K562 (cell line): Measurements from ENCODE around the gene NINJ2. TPM values are rescaled to one million over a fixed set of nuclear protein-coding genes. Genes with fewer than 3 reads are reported as not detected.
A peak's percentile ranks its signal among the peaks of the same experiment; 100 is the strongest.

Experiments used
- ATAC-seq: fragments of 200-7000 bp; cut with Tn5 transposase; 3 replicates; pipeline ENCODE4 v1.9.1; 2020; ENCODE audit warnings: moderate library complexity
- BruUV-seq: library from RNA; stranded (reverse); fragments of 400-500 nt; replicated peaks from 2 replicates; lab custom pipeline; 2021; lab: Mats Ljungman, UMichigan
- CTCF ChIA-PET: fragments of 300-600 bp; formaldehyde crosslinking; extraction: SDS; loops from one replicate; lab custom pipeline; 2021; ENCODE audit warnings: low intra/inter-chr PET ratio; lab: Yijun Ruan, JAX
- POLR2A ChIA-PET: fragments of 300-600, 350-650 bp; sonication (Branson Sonifier 250); formaldehyde crosslinking; extraction: SDS; loops from one replicate; lab custom pipeline; 2021; ENCODE audit warnings: antibody characterized with exemption, inconsistent platforms; lab: Yijun Ruan, JAX
- DNase-seq, 4 experiments: peaks; one replicate each; pipeline versions ENCODE4 v3.0.0 to v3.0.0-alpha.2; 2011 to 2018; ENCODE audit warnings: low spot score in 3 of 4, mixed read lengths in 3 of 4; ENCODE audit errors: extremely low read depth in 1 of 4
- FAIRE-seq: peaks from 2 replicates; lab custom pipeline; 2011; peaks lifted over from hg19 to GRCh38; lab: Jason Lieb, UNC
- H2AFZ ChIP-seq: 2 replicates; pipeline ENCODE4 v1.6.0; 2011; ENCODE audit warnings: low read depth, low read length, control low read depth, inconsistent platforms
- H3K27ac ChIP-seq: fragments of 200-600 bp; 3 replicates; pipeline ENCODE4 v1.8.0; 2011; ENCODE audit warnings: low read depth, mild to moderate bottlenecking, control low read depth, inconsistent platforms, low read length, moderate library complexity, mixed read lengths; ENCODE audit errors: extremely low read depth
- H3K27me3 ChIP-seq, 2 experiments: fragments of 300-600 bp in 1 of 2; 2 replicates in 1 of 2; 3 replicates in 1 of 2; pipeline versions ENCODE4 v1.6.0 to v1.8.0; 2011; ENCODE audit warnings: inconsistent platforms in 2 of 2, low read length in 2 of 2, mild to moderate bottlenecking in 1 of 2, mixed read lengths in 1 of 2, moderate library complexity in 1 of 2; ENCODE audit not compliant: control insufficient read depth in 2 of 2, insufficient read depth in 2 of 2
- H3K36me3 ChIP-seq: fragments of 300-600 bp; 3 replicates; pipeline ENCODE4 v1.8.0; 2011; ENCODE audit warnings: mild to moderate bottlenecking, low read length, inconsistent platforms; ENCODE audit not compliant: control insufficient read depth, insufficient read depth
- H3K4me1 ChIP-seq, 2 experiments: fragments of 200-600 bp in 1 of 2; replicated peaks in 1 of 2; 2 replicates in 1 of 2; 3 replicates in 1 of 2; pipeline versions ENCODE4 v1.5.1 to v1.8.0; 2011; ENCODE audit warnings: inconsistent platforms in 2 of 2, low read length in 2 of 2, mild to moderate bottlenecking in 1 of 2, mixed read lengths in 1 of 2, moderate library complexity in 1 of 2; ENCODE audit not compliant: control insufficient read depth in 2 of 2, insufficient read depth in 2 of 2
- H3K4me2 ChIP-seq: 2 replicates; pipeline ENCODE4 v1.6.1; 2011; ENCODE audit warnings: low read length, control low read depth, inconsistent platforms, mixed read lengths; ENCODE audit not compliant: insufficient read depth
- H3K4me3 ChIP-seq: fragments of 200-600 bp; sonication (generic), shearing (Covaris generic); 2 replicates; pipeline ENCODE4 v1.5.1; 2016; ENCODE audit warnings: control low read depth, inconsistent platforms
- H3K79me2 ChIP-seq: fragments of 200-600 bp; 3 replicates; pipeline ENCODE4 v1.8.0; 2011; ENCODE audit warnings: low read length, inconsistent platforms; ENCODE audit not compliant: control insufficient read depth, insufficient read depth
- H3K9ac ChIP-seq, 2 experiments: 2 replicates each; pipeline versions ENCODE4 v1.6.0 to v1.6.1; 2011; ENCODE audit warnings: low read depth in 2 of 2, low read length in 2 of 2, control low read depth in 1 of 2, inconsistent platforms in 1 of 2, mild to moderate bottlenecking in 1 of 2, mixed read lengths in 1 of 2; ENCODE audit not compliant: insufficient read depth in 1 of 2
- H3K9me1 ChIP-seq: one replicate; pipeline ENCODE4 v1.6.0; 2011; ENCODE audit warnings: inconsistent platforms, mild to moderate bottlenecking, low read length, moderate library complexity; ENCODE audit not compliant: control insufficient read depth, insufficient read depth
- H3K9me3 ChIP-seq: replicated peaks from 2 replicates; pipeline ENCODE4 v1.5.1; 2011; ENCODE audit warnings: low read depth, low read length, inconsistent platforms; ENCODE audit not compliant: control insufficient read depth, insufficient read depth
- H4K20me1 ChIP-seq: replicated peaks from 2 replicates; pipeline ENCODE4 v1.6.1; 2011; ENCODE audit warnings: low read length, inconsistent platforms, mixed read lengths; ENCODE audit not compliant: control insufficient read depth, insufficient read depth
- ATF1 ChIP-seq, 2 experiments: fragments of 450-650 bp in 1 of 2; IDR thresholded peaks; 2 replicates each; pipeline ENCODE4 v1.6.1; 2016; ENCODE audit warnings: missing compliant biosample characterization in 1 of 2, missing genetic modification characterization in 1 of 2
- BCOR ChIP-seq: fragments of 450-650 bp; IDR thresholded peaks from 2 replicates; pipeline ENCODE4 v1.6.1; 2016
- CBFB ChIP-seq: sonication (generic); formaldehyde crosslinking; IDR thresholded peaks from 2 replicates; pipeline ENCODE4 v1.4.0; 2020; ENCODE audit warnings: mild to moderate bottlenecking, missing genetic modification reagents
- CXXC5 ChIP-seq: fragments of 250-450 bp; sonication (Bioruptor Pico); IDR thresholded peaks from 2 replicates; pipeline ENCODE4 v1.8.0; 2022; ENCODE audit warnings: inconsistent platforms, mild to moderate bottlenecking, moderate library complexity
- DLX4 ChIP-seq: fragments of 250-450 bp; sonication (Bioruptor Pico); IDR thresholded peaks from 2 replicates; pipeline ENCODE4 v1.6.1; 2021; ENCODE audit warnings: mild to moderate bottlenecking
- DPF2 ChIP-seq: fragments of 450-650 bp; IDR thresholded peaks from 2 replicates; pipeline ENCODE4 v1.6.1; 2016
- ETV6 ChIP-seq, 3 experiments: fragments of 150-350 bp in 1 of 3; sonication (generic) in 1 of 3; formaldehyde crosslinking in 1 of 3; IDR thresholded peaks; 2 replicates each; pipeline versions ENCODE4 v1.6.1 to v1.8.0; 2014 to 2022; ENCODE audit warnings: borderline replicate concordance in 2 of 3, low read depth in 2 of 3, antibody characterized with exemption in 1 of 3, low read length in 1 of 3, mild to moderate bottlenecking in 1 of 3, missing genetic modification reagents in 1 of 3
- KLF1 ChIP-seq: fragments of 450-650 bp; IDR thresholded peaks from 2 replicates; pipeline ENCODE4 v1.6.1; 2016; ENCODE audit warnings: missing genetic modification characterization, missing compliant biosample characterization
- NUFIP1 ChIP-seq: fragments of 450-650 bp; IDR thresholded peaks from 2 replicates; pipeline ENCODE4 v1.6.1; 2018; ENCODE audit not compliant: partially characterized antibody
- RBM34 ChIP-seq: fragments of 200-400 bp; formaldehyde crosslinking; IDR thresholded peaks from 2 replicates; pipeline ENCODE4 v1.6.1; 2018; ENCODE audit warnings: low read length, borderline replicate concordance; ENCODE audit not compliant: insufficient read depth
- SAP30 ChIP-seq: fragments of 200-600 bp; sonication (generic); IDR thresholded peaks from 2 replicates; pipeline ENCODE4 v1.6.1; 2012; ENCODE audit warnings: borderline replicate concordance, low read depth, mild to moderate bottlenecking, moderate library complexity, low read length, control low read depth, inconsistent platforms; ENCODE audit not compliant: insufficient read depth, poor library complexity, severe bottlenecking
- SIX5 ChIP-seq, 2 experiments: IDR thresholded peaks; 2 replicates each; pipeline ENCODE4 v1.6.1; 2011; ENCODE audit warnings: low read length in 2 of 2, borderline replicate concordance in 1 of 2, low read depth in 1 of 2, mild to moderate bottlenecking in 1 of 2, moderate library complexity in 1 of 2; ENCODE audit not compliant: insufficient read depth in 1 of 2
- ZNF408 ChIP-seq: fragments of 250-450 bp; sonication (Bioruptor Pico); IDR thresholded peaks from 2 replicates; pipeline ENCODE4 v1.4.0; 2020; ENCODE audit warnings: low read depth, mild to moderate bottlenecking, moderate library complexity
- ZNF561 ChIP-seq: fragments of 450-650 bp; formaldehyde crosslinking; conservative IDR thresholded peaks from 2 replicates; pipeline ENCODE4 v1.4.0; 2020; ENCODE audit warnings: mild to moderate bottlenecking, moderate library complexity
- ZNF77 ChIP-seq: fragments of 250-450 bp; sonication (Bioruptor Pico); IDR thresholded peaks from 2 replicates; pipeline ENCODE4 v1.5.0; 2020
- WGBS: fragments of 100-300 bp; shearing (Covaris generic); methylation state at CpG from one replicate; pipeline ENCODE4 v1.1.6; 2016; ENCODE audit warnings: low coverage, mixed read lengths; ENCODE audit not compliant: insufficient coverage; ENCODE audit errors: missing lambda C conversion rate; 5-methylcytosine and 5-hydroxymethylcytosine counted together
- in situ Hi-C: fragments of 300-500 bp; cut with MboI; formaldehyde crosslinking; loops from 4 replicates; pipeline ENCODE4 v1.15.0; 2018; ENCODE audit warnings: inconsistent platforms, mixed read lengths
- intact Hi-C: fragments of 100-400 bp; cut with micrococcal nuclease; formaldehyde crosslinking; loops from 2 replicates; pipeline ENCODE4 v1.14.2; 2022
- polyA plus RNA-seq, 8 experiments: library from polyadenylated mRNA; depleted of rRNA in 4 of 8; stranded (reverse) in 5 of 8; unstranded in 3 of 8; fragments of >200 nt; fragmentation: Nextera tagmentation in 2 of 8; fragmentation: Illumina TruSeq in 1 of 8; extraction: Ambion mirVana in 2 of 8; extraction: Trizol in 1 of 8; gene quantifications; 2 replicates each; pipeline versions ENCODE4 v1.2.1 to v1.2.3, GENCODE V29; 2011 to 2014; ENCODE audit warnings: inconsistent platforms in 1 of 8, missing spikeins in 1 of 8
- total RNA-seq, 7 experiments: library from RNA; depleted of rRNA in 6 of 7; stranded (reverse); fragments of >200 nt in 6 of 7; fragmentation: Illumina TruSeq in 2 of 7; extraction: Trizol in 2 of 7; gene quantifications; 2 replicates each; pipeline versions ENCODE4 v1.2.1 to v1.2.3, GENCODE V29; 2011 to 2021; ENCODE audit warnings: low replicate concordance in 1 of 7

NINJ2 gene
- total and polyA plus RNA-seq, 9 of the 15 experiments (the other 6 are each of a cell fraction or from before 2014, with no cell fraction given) = 2.6 to 16.0 (median 4.5) TPM

- Histone ChIP-seq H3K4me2 (no peak overlapping the region), H3K27ac (no peak overlapping the region), H2AFZ (no peak overlapping the region), H3K36me3 (no peaks in the 10 kb centered on the region), H3K27me3 (no peaks in the 10 kb centered on the region), H3K79me2 (no peaks in the 10 kb centered on the region), H3K9me1 (no peaks in the 10 kb centered on the region), H3K9ac (no peak overlapping the region), H3K4me3 (no peak overlapping the region), H3K9me3 (no peaks in the 10 kb centered on the region)
- no TSS peak for BruUV-seq
- WGBS = 54% methylated on average over 2 of the region's 6 CpGs
- in situ Hi-C loops (loop anchor here (5.0 to 25.0 kb wide), 3 partner anchors 244 to 1019 kb away; partner anchors contain the start of gene FBXL14), intact Hi-C loops (loop anchor here (5.0 kb wide), 1 partner anchor 249 kb away; no protein-coding TSS in a partner anchor)
- ATAC-seq = no peak
- FAIRE-seq = no peak
- no peak for DNase-seq
- POLR2A ChIA-PET = interaction anchor here (0.6 kb wide), 1 partner anchor 155 kb away, joined by 3 read pairs; no protein-coding TSS in a partner anchor
- TF ChIP-seq NUFIP1 (no peak), ETV6 (IDR thresholded peaks at IDR 0.05; ENCODE audit: borderline replicate concordance in 1 of 2, low read depth in 2 of 2, low read length in 1 of 2) (no peak), ETV6 (CRISPR knock-in tag; IDR thresholded peaks at IDR 0.05; ENCODE audit: borderline replicate concordance) (no peak)
- TF ChIP-seq, all 486 proteins: peak for 0
- H3K4me1 ChIP-seq = peaks cover 15 to 37% of the 10 kb centered on the region in 2 experiments; a peak in 4 of 5 replicates
- no peaks in the 10 kb centered on the region for H4K20me1 ChIP-seq
- CTCF ChIA-PET = interaction anchor here (0.8 to 1.1 kb wide), 2 partner anchors 183 to 242 kb away, joined by 3 read pairs; no protein-coding TSS in a partner anchor
Measured at GRCh38 chr12:568486-568885, 94.8 kb downstream of the NINJ2 start.

DNA sequence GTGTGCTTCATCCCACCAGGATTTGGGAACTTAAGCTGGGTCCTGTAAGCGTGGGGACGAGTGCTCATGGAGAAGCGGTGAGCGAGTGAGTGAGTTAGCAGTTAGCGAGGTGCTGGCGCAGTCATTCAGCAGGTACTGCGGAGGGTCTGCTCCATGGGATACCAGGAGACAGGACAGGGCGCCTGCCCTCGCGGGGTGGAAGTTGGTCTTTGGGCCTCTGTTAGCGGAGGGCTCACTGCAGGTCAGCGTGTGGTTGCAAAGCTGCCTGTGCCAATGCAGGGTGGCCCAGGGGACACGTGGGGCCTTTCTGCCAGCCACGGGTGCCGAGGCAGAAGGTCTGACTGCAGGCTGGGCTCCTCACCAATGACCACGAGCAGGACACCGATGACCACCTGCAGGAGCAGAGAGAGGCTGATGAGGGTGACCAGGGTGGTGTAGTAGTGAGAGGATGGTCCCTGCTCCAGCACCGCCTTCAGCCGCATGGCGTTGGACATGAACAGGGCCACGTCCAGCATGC lies 97.6 kb downstream of the NINJ2 start:
- Histone ChIP-seq H3K27me3 (peaks cover 2 to 5% of the 10 kb centered on the region in 2 experiments; a peak in 3 of 5 replicates), H3K4me3 (no peak overlapping the region), H3K4me1 (peaks cover 16 to 41% of the 10 kb centered on the region in 2 experiments; a peak in 4 of 5 replicates), H3K9me1 (no peaks in the 10 kb centered on the region), H2AFZ (no peak overlapping the region), H3K36me3 (no peaks in the 10 kb centered on the region), H3K9me3 (no peaks in the 10 kb centered on the region), H3K27ac (no peak overlapping the region), H3K9ac (peak overlapping the region in 1 of 2 experiments; percentile 35; a peak in 1 of 4 replicates), H3K4me2 (no peak overlapping the region), H4K20me1 (no peaks in the 10 kb centered on the region), H3K79me2 (no peaks in the 10 kb centered on the region)
- no peak for ATAC-seq
- no peak for DNase-seq
- no TSS peak for BruUV-seq
- ChIA-PET CTCF (no interaction called here), POLR2A (interaction anchor here (0.5 kb wide), 1 partner anchor 103 kb away, joined by 3 read pairs; no protein-coding TSS in a partner anchor)
- WGBS = 43% methylated on average over 7 of the region's 21 CpGs
- FAIRE-seq = no peak
- intact Hi-C loops (loop anchor here (5.0 kb wide), 1 partner anchor 252 kb away; no protein-coding TSS in a partner anchor), in situ Hi-C loops (loop anchor here (5.0 to 25.0 kb wide), 3 partner anchors 247 to 1022 kb away; partner anchors contain the start of gene FBXL14)
- TF ChIP-seq CXXC5 (CRISPR knock-in tag) (no peak), DLX4 (CRISPR knock-in tag) (no peak), RBM34 (no peak), ZNF561 (CRISPR knock-in tag) (no peak), SIX5 (IDR thresholded peaks at IDR 0.05; ENCODE audit: borderline replicate concordance in 1 of 2, insufficient read depth in 1 of 2, low read depth in 1 of 2, low read length in 2 of 2) (no peak), ZNF77 (CRISPR knock-in tag) (no peak), SAP30 (no peak), ZNF408 (CRISPR knock-in tag) (no peak), BCOR (no peak), KLF1 (tag) (no peak), DPF2 (no peak), CBFB (CRISPR knock-in tag) (no peak), ATF1 (CRISPR knock-in tag; IDR thresholded peaks at IDR 0.05) (no peak), ATF1 (tag; IDR thresholded peaks at IDR 0.05) (no peak)
